Measurements from ENCODE around the gene CD24.
A peak's percentile ranks its signal among the peaks of the same experiment; 100 is the strongest.
"Not testable (repeated sequence)": the region's sequence is repeated elsewhere in the genome, so short reads cannot be mapped to it uniquely, and the experiment has no call there.

CD24 gene, protein sequence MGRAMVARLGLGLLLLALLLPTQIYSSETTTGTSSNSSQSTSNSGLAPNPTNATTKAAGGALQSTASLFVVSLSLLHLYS

DNA sequence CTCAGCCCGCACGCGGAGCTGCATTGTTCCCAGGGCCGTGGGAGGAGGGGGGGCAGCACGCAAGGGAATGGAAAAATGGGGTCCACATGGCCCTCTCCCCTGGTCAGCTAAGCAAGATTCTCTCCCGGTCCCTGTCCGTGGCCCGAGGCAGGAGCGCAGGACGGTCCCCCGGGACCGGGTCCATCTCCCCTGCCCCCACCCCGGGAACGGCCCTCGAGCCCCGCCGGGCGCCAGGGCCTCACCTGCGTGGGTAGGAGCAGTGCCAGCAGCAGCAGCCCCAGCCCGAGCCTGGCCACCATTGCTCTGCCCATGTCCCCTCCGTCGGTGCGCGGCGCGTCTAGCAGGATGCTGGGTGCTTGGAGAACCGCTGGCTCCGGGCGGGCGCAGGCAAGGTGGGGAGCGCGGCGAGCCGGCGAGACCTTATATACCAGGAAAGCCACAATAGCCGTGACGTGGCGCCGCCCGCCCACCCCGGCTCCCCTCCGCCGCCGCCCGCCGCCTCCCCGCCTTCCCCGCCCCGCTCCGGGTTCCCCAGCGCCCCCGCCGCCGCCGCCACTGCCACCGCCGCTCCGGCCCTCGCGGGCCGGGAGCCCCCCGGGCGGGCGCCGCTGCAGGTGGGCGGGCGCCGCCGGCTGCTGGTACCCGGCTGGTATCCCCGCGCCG, at the start of gene CD24:
Gene CD24 (minus strand): TSS at position 394 of the 663 bp plus-strand sequence. CDS start 83 bp downstream, at position 311.
- peaks cover 13% of the 10 kb centered on the region for H3K4me1 ChIP-seq (ENCODE audit: control insufficient read depth, insufficient read depth, low read length)
- no peak within 1 kb of the TSS for H3K27ac ChIP-seq (ENCODE audit: low read length)
- H3K4me3 ChIP-seq (ENCODE audit: low read length in 2 of 2), result peak within 1 kb of the TSS; percentile 49 to 61
- H3K9me3 ChIP-seq (ENCODE audit: control insufficient read depth in 2 of 2, low read length in 2 of 2), result no peaks in the 10 kb centered on the region
- peaks cover 21 to 42% of the 10 kb centered on the region in 2 donors for H3K27me3 ChIP-seq (ENCODE audit: control insufficient read depth in 1 of 2, insufficient read depth in 2 of 2, low read length in 2 of 2)
- no peak within 1 kb of the TSS for H3K9ac ChIP-seq (ENCODE audit: low read length in 2 of 2)
- no peaks in the 10 kb centered on the region for H3K36me3 ChIP-seq (ENCODE audit: control insufficient read depth in 2 of 2, insufficient read depth in 2 of 2, low read length in 2 of 2)

DNA sequence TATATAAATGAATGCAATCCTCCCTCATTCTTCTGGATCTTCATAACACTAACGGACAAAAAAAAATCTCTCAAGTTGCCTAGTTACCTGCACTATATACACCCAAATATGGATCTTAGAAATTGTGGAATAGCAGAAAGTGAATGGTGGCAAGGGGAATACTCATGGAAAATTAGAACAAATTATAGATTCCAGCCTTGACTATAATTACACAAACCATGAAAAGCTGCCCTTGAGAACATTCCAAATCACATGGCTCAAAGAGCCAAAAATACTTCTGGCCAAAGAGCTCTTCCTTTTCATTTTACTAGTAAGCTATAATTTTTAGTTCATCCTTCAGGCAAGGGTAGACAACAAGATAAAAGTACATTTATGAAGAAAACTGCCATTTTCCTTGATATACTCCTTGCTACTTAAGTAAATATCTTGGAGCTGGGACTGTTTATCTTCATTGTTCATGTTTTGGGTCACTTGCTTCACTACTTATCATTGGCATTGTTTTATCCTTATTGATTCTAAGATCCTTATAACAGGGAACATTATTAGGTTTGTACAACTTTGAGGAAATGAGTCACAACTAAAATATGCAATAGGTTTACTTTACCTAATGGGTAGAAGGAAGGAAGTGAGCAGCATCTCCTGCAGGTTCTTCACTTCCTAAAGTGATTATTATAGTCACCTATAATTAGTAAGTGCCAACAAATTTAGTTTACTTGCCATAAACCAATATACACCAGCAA, 47.1 kb upstream of the CD24 start:
- H3K9me3 ChIP-seq (ENCODE audit: control insufficient read depth in 2 of 2, low read length in 2 of 2), result no peaks in the 10 kb centered on the region

DNA sequence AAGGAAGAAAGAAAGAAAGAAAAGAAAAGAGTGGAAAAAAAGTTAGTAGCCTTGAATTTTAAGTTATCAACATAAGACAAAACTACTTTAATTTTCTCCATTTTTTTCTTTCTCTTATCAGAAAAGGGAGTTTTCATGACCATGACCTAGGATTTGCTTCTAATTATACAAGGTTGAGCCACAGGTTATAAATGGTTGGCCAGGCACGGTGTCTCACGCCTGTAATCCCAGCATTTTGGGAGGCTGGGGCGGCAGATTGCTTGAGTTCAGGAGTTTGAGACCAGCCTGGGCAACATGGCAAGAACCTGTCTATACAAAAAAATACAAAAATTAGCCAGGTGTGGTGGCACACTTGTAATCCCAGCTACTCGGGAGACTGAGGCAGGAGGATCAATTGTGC, 45.7 kb upstream of the CD24 start:
- no peaks in the 10 kb centered on the region for H3K9me3 ChIP-seq (ENCODE audit: control insufficient read depth in 2 of 2, low read length in 2 of 2)
- no peak overlapping the region for H3K27ac ChIP-seq (ENCODE audit: low read length)
- no peaks in the 10 kb centered on the region for H3K4me1 ChIP-seq (ENCODE audit: control insufficient read depth, insufficient read depth, low read length)
- no peaks in the 10 kb centered on the region for H3K36me3 ChIP-seq (ENCODE audit: control insufficient read depth in 2 of 2, insufficient read depth in 2 of 2, low read length in 2 of 2)
- H3K4me3 ChIP-seq (ENCODE audit: low read length in 2 of 2), result no peak overlapping the region
- no peaks in the 10 kb centered on the region for H3K27me3 ChIP-seq (ENCODE audit: control insufficient read depth in 1 of 2, insufficient read depth in 2 of 2, low read length in 2 of 2)
- H3K9ac ChIP-seq (ENCODE audit: low read length in 2 of 2), result no peak overlapping the region

More for the DNA sequence above, 47.1 kb upstream of the CD24 start:
- Histone ChIP-seq H3K4me3 (ENCODE audit: low read length in 2 of 2) (no peak overlapping the region), H3K9ac (ENCODE audit: low read length in 2 of 2) (no peak overlapping the region), H3K4me1 (ENCODE audit: control insufficient read depth, insufficient read depth, low read length) (no peaks in the 10 kb centered on the region), H3K27ac (ENCODE audit: low read length) (no peak overlapping the region), H3K36me3 (ENCODE audit: control insufficient read depth in 2 of 2, insufficient read depth in 2 of 2, low read length in 2 of 2) (no peaks in the 10 kb centered on the region), H3K27me3 (ENCODE audit: control insufficient read depth in 1 of 2, insufficient read depth in 2 of 2, low read length in 2 of 2) (no peaks in the 10 kb centered on the region)

DNA sequence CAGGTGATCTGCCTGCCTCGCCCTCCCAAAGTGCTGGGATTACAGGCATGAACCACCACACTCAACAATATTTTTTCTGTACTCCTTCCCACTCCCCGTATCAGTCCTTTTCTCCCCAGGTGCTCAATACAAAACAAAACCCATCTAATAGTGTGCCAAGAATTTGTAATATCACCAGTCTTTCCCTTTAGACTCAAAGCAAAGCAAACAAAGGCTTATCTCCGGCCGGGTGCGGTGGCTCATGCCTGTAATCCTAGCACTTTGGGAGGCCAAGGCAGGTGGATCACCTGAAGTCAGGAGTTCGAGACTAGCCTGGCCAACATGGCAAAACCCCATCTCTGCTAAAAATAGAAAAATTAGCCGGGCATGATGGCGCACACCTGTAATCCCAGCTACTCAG, 45.1 kb upstream of the CD24 start:
- not testable (repeated sequence) for H3K4me1 ChIP-seq (ENCODE audit: control insufficient read depth, insufficient read depth, low read length); H3K9ac ChIP-seq (ENCODE audit: low read length in 2 of 2); H3K27ac ChIP-seq (ENCODE audit: low read length); H3K4me3 ChIP-seq (ENCODE audit: low read length in 2 of 2); H3K36me3 ChIP-seq (ENCODE audit: control insufficient read depth in 2 of 2, insufficient read depth in 2 of 2, low read length in 2 of 2); H3K27me3 ChIP-seq (ENCODE audit: control insufficient read depth in 1 of 2, insufficient read depth in 2 of 2, low read length in 2 of 2); H3K9me3 ChIP-seq (ENCODE audit: control insufficient read depth in 2 of 2, low read length in 2 of 2)

DNA sequence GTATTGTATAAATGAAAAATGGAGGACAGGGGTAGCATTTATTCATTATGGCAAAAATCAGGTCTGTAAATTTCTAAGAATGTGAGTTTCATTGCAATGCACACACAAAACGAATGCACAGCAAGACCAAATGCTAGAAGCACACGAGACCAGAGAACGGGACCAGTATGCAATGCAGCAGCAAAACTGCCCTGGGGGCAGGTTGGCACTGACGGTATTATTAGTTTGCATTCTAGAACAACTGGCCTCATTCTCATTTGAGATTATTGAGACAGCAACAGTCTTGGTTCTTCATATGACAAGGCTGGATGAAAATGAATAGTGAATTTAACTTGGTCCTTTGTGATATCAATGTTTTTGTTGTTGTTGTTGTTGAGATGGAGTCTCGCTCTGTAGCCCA, 44.5 kb upstream of the CD24 start:
- Histone ChIP-seq H3K4me1 (ENCODE audit: control insufficient read depth, insufficient read depth, low read length) (no peaks in the 10 kb centered on the region), H3K27me3 (ENCODE audit: control insufficient read depth in 1 of 2, insufficient read depth in 2 of 2, low read length in 2 of 2) (no peaks in the 10 kb centered on the region), H3K36me3 (ENCODE audit: control insufficient read depth in 2 of 2, insufficient read depth in 2 of 2, low read length in 2 of 2) (no peaks in the 10 kb centered on the region), H3K9ac (ENCODE audit: low read length in 2 of 2) (no peak overlapping the region), H3K27ac (ENCODE audit: low read length) (no peak overlapping the region), H3K4me3 (ENCODE audit: low read length in 2 of 2) (no peak overlapping the region), H3K9me3 (ENCODE audit: control insufficient read depth in 2 of 2, low read length in 2 of 2) (no peaks in the 10 kb centered on the region)

DNA sequence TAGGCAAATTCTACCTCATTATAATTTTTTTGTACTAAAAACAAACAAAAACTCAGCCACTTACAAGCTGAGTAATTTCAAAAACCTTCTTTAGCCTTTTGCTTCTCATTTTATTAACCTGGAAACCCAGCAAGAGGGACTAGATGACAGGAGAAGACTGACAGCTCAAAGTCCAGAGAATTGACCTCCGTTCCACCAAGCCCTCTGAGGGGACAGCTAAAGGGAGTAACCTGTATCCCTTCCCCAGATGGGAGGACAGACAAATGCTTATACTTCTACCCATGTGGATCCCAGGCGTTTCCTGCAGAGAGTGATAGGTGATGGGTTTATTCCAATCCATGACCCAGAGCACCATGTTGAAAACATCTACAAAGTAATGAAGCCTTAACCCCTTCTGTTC, 35.0 kb upstream of the CD24 start:
- Histone ChIP-seq H3K27me3 (ENCODE audit: control insufficient read depth in 1 of 2, insufficient read depth in 2 of 2, low read length in 2 of 2) (no peaks in the 10 kb centered on the region), H3K9me3 (ENCODE audit: control insufficient read depth in 2 of 2, low read length in 2 of 2) (no peaks in the 10 kb centered on the region), H3K9ac (ENCODE audit: low read length in 2 of 2) (no peak overlapping the region), H3K4me1 (ENCODE audit: control insufficient read depth, insufficient read depth, low read length) (no peaks in the 10 kb centered on the region), H3K27ac (ENCODE audit: low read length) (no peak overlapping the region), H3K4me3 (ENCODE audit: low read length in 2 of 2) (no peak overlapping the region), H3K36me3 (ENCODE audit: control insufficient read depth in 2 of 2, insufficient read depth in 2 of 2, low read length in 2 of 2) (no peaks in the 10 kb centered on the region)

DNA sequence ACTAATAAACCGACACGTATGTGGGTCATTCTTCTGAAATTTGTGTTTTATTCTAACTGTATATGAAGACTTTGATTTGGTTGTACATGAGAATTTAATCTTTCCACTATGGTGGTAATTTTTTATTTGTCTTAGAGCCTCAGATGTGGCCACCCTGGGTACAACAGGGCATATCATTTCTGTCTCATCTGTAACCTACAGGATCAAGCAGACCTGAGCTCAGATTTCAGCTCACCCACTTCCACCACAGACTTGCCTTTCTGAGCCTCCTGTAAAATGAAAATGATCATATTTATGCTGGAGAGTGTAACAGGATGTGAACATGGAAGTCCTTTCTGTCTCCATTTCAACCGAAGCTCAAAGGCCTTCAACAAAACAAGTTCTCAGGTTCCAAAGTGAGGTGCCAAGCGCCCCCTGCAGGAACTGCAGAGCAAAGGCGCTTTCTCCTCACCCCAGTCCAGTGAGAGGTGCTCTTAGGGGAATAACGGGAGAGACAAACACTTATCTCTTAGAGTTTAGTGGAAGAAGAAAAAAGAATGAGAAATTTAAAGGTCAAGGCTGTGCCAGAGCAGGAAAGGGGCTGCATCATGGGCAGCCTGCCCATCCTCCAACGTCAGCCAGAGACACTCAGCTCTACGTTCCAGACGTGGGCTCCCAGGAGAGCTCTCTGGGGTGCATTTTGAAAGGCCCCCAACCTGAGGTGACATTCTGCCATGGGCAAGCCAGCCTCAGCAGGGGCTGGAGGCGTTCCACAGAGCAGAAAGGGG, 23.0 kb upstream of the CD24 start:
- H3K36me3 ChIP-seq (ENCODE audit: control insufficient read depth in 2 of 2, insufficient read depth in 2 of 2, low read length in 2 of 2), result no peaks in the 10 kb centered on the region
- H3K9me3 ChIP-seq (ENCODE audit: control insufficient read depth in 2 of 2, low read length in 2 of 2), result no peaks in the 10 kb centered on the region
- H3K4me1 ChIP-seq (ENCODE audit: control insufficient read depth, insufficient read depth, low read length), result no peaks in the 10 kb centered on the region
- no peak overlapping the region for H3K4me3 ChIP-seq (ENCODE audit: low read length in 2 of 2)
- H3K9ac ChIP-seq (ENCODE audit: low read length in 2 of 2), result no peak overlapping the region
- no peaks in the 10 kb centered on the region for H3K27me3 ChIP-seq (ENCODE audit: control insufficient read depth in 1 of 2, insufficient read depth in 2 of 2, low read length in 2 of 2)
- no peak overlapping the region for H3K27ac ChIP-seq (ENCODE audit: low read length)

DNA sequence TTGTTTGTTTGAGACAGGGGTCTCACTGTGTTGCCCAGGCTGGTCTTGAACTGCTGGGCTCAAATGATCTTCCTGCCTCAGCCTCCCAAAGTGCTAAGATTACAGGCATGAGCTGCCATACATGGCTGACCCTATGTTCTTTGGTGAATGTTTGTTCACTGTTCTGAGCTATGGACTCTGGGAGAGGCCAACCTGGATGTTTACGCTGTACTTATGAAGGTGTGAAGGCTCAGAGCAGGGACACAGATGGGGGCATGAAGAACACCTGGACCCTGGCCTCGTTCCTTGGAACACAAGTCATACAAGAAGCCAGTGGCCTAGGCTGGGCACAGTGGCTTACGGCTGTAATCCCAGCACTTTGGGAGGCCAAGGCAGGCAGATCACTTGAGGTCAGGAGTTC, 21.1 kb upstream of the CD24 start:
- Histone ChIP-seq H3K4me3 (ENCODE audit: low read length in 2 of 2) (no peak overlapping the region), H3K27ac (ENCODE audit: low read length) (no peak overlapping the region), H3K27me3 (ENCODE audit: control insufficient read depth in 1 of 2, insufficient read depth in 2 of 2, low read length in 2 of 2) (no peaks in the 10 kb centered on the region), H3K4me1 (ENCODE audit: control insufficient read depth, insufficient read depth, low read length) (no peaks in the 10 kb centered on the region), H3K36me3 (ENCODE audit: control insufficient read depth in 2 of 2, insufficient read depth in 2 of 2, low read length in 2 of 2) (no peaks in the 10 kb centered on the region), H3K9ac (ENCODE audit: low read length in 2 of 2) (no peak overlapping the region), H3K9me3 (ENCODE audit: control insufficient read depth in 2 of 2, low read length in 2 of 2) (no peaks in the 10 kb centered on the region)

DNA sequence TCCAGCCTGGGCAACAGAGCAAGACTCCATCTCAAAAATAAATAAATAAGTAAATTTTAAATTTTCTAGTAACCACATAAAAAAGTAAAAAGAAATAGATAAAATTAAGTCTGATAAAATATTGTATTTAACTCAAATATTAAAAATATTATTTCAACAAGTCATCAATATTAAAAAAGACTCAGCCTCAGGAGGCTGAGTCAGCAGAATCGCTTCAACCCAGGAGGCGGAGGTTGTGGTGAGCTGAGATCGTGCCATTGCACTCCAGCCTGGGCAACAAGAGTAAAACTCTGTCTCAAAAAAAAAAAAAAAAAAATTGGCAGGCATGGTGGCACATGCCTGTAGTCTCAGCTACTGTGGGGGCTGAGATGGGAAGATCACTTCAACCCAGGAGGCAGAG, 15.2 kb upstream of the CD24 start:
- not testable (repeated sequence) for H3K36me3 ChIP-seq (ENCODE audit: control insufficient read depth in 2 of 2, insufficient read depth in 2 of 2, low read length in 2 of 2); H3K27me3 ChIP-seq (ENCODE audit: control insufficient read depth in 1 of 2, insufficient read depth in 2 of 2, low read length in 2 of 2); H3K9me3 ChIP-seq (ENCODE audit: control insufficient read depth in 2 of 2, low read length in 2 of 2); H3K27ac ChIP-seq (ENCODE audit: low read length); H3K9ac ChIP-seq (ENCODE audit: low read length in 2 of 2); H3K4me1 ChIP-seq (ENCODE audit: control insufficient read depth, insufficient read depth, low read length); H3K4me3 ChIP-seq (ENCODE audit: low read length in 2 of 2)

DNA sequence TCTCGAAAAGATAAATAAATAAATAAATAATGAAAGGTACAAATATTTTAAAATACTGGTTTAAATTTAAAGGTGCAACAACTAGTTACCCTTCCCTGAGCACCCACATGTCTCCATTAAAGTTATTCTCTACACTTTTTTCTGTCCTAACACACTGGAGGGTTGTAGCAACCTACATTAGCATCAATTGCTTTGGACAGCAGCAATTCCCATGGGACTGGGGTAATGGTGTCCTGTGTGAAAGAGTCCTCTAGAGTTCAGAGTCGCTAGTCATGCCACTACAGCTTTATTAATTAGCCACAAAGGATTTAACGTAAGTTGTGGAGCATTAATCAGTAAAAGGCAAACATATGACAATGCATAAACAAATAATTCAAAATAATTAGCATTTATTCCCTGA, 14.1 kb upstream of the CD24 start:
- Histone ChIP-seq H3K9me3 (ENCODE audit: control insufficient read depth in 2 of 2, low read length in 2 of 2) (no peaks in the 10 kb centered on the region), H3K27me3 (ENCODE audit: control insufficient read depth in 1 of 2, insufficient read depth in 2 of 2, low read length in 2 of 2) (peaks cover 0 to 3% of the 10 kb centered on the region in 2 donors), H3K4me3 (ENCODE audit: low read length in 2 of 2) (no peak overlapping the region), H3K27ac (ENCODE audit: low read length) (no peak overlapping the region), H3K4me1 (ENCODE audit: control insufficient read depth, insufficient read depth, low read length) (no peaks in the 10 kb centered on the region), H3K9ac (ENCODE audit: low read length in 2 of 2) (no peak overlapping the region), H3K36me3 (ENCODE audit: control insufficient read depth in 2 of 2, insufficient read depth in 2 of 2, low read length in 2 of 2) (no peaks in the 10 kb centered on the region)

Measured in stomach smooth muscle (tissue), 2 donors.